Measurements from ENCODE around the gene TAF11L8. TPM values are rescaled to one million over a fixed set of nuclear protein-coding genes. Genes with fewer than 3 reads are reported as not detected.
"Not testable (repeated sequence)": the region's sequence is repeated elsewhere in the genome, so short reads cannot be mapped to it uniquely, and the experiment has no call there.

Gene TAF11L8
- total RNA-seq (ENCODE audit: low replicate concordance) = not detected in 2 replicates

DNA sequence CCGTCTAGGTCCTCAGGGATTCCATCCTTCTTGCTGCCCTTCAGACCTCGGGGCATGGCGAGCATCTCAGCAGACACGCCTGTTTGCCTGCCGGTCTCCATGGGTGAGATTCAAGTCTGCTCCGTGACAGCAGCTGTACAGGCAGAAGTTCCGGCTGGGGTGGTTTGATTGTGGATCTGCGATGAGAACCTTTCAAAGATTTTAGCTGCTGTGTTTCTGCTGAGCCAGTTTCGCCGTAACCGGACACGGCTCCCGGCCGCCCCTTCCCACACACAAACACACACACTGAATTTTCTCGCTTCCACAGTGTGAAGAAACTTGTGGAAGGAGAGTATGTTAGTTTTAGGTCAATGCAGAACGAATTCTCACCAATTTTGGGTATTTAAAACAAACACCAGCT, at the start of gene TAF11L8:
Gene TAF11L8, minus strand, starts transcription at position 101 of the 400 bp plus-strand sequence.
- not testable (repeated sequence) for DNase-seq (ENCODE audit: low read depth); H3K4me3 ChIP-seq (ENCODE audit: low read depth, low read length)

DNA sequence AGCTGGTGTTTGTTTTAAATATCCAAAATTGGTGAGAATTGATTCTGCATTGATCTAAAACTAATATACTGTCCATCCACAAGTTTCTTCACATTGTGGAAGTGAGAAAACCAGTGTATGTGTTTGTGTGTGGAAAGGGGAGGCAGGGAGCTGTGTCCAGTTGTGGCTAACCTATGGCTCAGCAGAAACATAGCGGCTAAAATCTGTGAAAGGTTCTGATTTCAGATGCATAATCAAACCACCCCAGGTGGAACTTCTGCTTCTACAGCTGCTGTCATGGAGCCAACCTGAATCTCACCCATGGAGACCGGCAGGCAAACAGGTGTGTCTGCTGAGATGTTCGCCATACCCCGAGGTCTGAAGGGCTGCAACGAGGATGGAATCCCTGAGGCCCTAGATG, 43.4 kb upstream of the TAF11L8 start, which contains the start of gene TAF11L14:
Gene TAF11L14, plus strand, starts transcription at position 301 of the 400 bp plus-strand sequence.
- TF ChIP-seq, protein P1, sequence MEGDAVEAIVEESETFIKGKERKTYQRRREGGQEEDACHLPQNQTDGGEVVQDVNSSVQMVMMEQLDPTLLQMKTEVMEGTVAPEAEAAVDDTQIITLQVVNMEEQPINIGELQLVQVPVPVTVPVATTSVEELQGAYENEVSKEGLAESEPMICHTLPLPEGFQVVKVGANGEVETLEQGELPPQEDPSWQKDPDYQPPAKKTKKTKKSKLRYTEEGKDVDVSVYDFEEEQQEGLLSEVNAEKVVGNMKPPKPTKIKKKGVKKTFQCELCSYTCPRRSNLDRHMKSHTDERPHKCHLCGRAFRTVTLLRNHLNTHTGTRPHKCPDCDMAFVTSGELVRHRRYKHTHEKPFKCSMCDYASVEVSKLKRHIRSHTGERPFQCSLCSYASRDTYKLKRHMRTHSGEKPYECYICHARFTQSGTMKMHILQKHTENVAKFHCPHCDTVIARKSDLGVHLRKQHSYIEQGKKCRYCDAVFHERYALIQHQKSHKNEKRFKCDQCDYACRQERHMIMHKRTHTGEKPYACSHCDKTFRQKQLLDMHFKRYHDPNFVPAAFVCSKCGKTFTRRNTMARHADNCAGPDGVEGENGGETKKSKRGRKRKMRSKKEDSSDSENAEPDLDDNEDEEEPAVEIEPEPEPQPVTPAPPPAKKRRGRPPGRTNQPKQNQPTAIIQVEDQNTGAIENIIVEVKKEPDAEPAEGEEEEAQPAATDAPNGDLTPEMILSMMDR (IDR thresholded peaks at IDR 0.05; ENCODE audit: insufficient read depth, low read length) = no peak
- DNase-seq (ENCODE audit: low read depth) = no peak
- no peak within 1 kb of the TSS for H3K4me3 ChIP-seq (ENCODE audit: low read depth, low read length)

DNA sequence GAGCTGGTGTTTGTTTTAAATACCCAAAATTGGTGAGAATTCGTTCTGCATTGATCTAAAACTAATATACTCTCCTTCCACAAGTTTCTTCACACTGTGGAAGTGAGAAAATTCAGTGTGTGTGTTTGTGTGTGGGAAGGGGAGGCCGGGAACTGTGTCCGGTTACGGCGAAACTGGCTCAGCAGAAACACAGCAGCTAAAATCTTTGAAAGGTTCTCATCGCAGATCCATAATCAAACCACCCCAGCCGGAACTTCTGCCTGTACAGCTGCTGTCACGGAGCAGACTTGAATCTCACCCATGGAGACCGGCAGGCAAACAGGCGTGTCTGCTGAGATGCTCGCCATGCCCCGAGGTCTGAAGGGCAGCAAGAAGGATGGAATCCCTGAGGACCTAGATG, 41.0 kb upstream of the TAF11L8 start, which contains the start of gene TAF11L13:
Gene TAF11L13, plus strand, starts transcription at position 301 of the 400 bp plus-strand sequence.
- not testable (repeated sequence) for DNase-seq (ENCODE audit: low read depth); H3K4me3 ChIP-seq (ENCODE audit: low read depth, low read length)

DNA sequence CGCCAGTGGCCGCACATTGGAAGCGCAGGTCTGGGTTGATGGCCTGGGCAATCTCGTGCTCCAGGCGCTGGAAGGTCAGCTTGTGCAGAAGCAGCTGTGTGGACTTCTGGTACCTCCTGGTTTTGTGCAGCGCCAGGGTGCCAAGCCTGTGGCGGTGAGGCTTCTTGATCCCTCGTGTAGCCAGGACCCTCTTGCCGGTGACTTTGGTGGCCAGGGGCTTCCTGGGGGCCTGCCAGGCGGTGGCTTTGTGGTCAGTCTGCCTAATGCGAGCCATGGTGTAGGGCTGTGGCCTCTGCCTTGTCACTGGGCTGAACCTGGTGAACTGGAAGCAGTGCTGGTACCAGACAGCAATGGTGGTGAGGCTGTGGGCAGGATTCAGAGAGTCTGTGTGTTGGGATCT, 34.9 kb upstream of the TAF11L8 start:
- TF ChIP-seq, protein P1 (IDR thresholded peaks at IDR 0.05; ENCODE audit: insufficient read depth, low read length) = no peak
- no peak overlapping the region for H3K4me3 ChIP-seq (ENCODE audit: low read depth, low read length)
- no peak for DNase-seq (ENCODE audit: low read depth)

DNA sequence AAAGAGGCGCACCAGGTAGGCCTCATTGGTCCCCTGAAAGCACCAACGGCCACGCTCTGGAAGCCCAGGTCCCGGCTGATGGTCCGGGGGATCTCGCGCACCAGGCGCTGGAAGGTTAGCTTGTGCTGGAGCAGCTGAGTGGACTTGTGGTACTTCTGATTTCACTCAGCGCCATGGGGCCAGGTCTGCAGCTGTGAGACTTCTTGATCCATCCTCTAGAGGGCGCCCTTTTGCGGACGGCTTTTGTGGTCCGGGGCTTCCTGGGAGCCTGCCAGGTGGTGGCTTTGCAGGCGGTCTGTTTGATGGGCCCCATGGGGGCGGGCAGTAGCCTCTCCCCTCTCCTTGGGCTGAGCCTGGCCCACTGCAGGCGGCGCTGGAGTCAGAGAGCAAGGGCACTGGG, 29.9 kb upstream of the TAF11L8 start:
- H3K4me3 ChIP-seq (ENCODE audit: low read depth, low read length) = no peak overlapping the region
- DNase-seq (ENCODE audit: low read depth) = no peak
- TF ChIP-seq, protein P1 (IDR thresholded peaks at IDR 0.05; ENCODE audit: insufficient read depth, low read length) = no peak

GRCh38 chr5:17619354-17619753, 28.6 kb upstream of the TAF11L8 start:
- TF ChIP-seq, protein P1 (IDR thresholded peaks at IDR 0.05; ENCODE audit: insufficient read depth, low read length) = no peak
- no peak overlapping the region for H3K4me3 ChIP-seq (ENCODE audit: low read depth, low read length)
- no peak for DNase-seq (ENCODE audit: low read depth)

- TF ChIP-seq, protein P1 (IDR thresholded peaks at IDR 0.05; ENCODE audit: insufficient read depth, low read length) = no peak
- DNase-seq (ENCODE audit: low read depth) = no peak
- no peak overlapping the region for H3K4me3 ChIP-seq (ENCODE audit: low read depth, low read length)
Observed at GRCh38 chr5:17614872-17615605, 24.3 kb upstream of the TAF11L8 start.

GRCh38 chr5:17610092-17610491, 19.3 kb upstream of the TAF11L8 start, which contains the start of gene TAF11L12:
Gene TAF11L12 (plus strand): TSS chr5:17610392.
- not testable (repeated sequence) for H3K4me3 ChIP-seq (ENCODE audit: low read depth, low read length); DNase-seq (ENCODE audit: low read depth)

DNA sequence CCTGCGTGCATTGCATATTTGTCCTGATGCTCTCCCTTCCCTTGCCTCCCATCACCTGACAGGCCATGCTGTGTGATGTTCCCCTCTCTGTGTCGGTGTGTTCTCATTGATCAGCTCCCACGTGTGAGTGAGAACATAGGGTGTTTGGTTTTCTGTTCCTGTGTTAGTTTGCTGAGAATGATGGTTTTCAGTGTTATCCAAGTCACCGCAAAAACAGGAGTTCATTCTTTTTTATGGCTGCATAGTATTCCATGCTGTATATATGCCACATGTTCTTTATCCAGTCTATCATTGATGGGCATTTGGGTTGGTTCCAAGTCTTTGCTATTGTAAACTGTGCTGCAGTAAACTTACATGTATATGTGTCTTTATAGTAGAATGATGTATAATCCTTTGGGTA, 16.7 kb upstream of the TAF11L8 start:
- not testable (repeated sequence) for H3K4me3 ChIP-seq (ENCODE audit: low read depth, low read length); DNase-seq (ENCODE audit: low read depth)
